CD4-positive, alpha-beta T cell treated with Interleukin-2 at 100 ng/mL for 4 hours (primary cell): ENCODE results near the gene PARL.

Source experiments
- DNase-seq: peaks from one replicate; pipeline ENCODE4 v3.0.0-alpha.2; 2020; ENCODE audit warnings: low spot score

The PARL gene

GRCh38 chr3:183854318-183855035 is 30.2 kb downstream of the PARL start:
- no peak for DNase-seq

- DNase-seq: no peak
Observed at GRCh38 chr3:183845608-183846288, 38.9 kb downstream of the PARL start.

GRCh38 chr3:183845090-183845489 is 39.6 kb downstream of the PARL start:
- no peak for DNase-seq

DNA sequence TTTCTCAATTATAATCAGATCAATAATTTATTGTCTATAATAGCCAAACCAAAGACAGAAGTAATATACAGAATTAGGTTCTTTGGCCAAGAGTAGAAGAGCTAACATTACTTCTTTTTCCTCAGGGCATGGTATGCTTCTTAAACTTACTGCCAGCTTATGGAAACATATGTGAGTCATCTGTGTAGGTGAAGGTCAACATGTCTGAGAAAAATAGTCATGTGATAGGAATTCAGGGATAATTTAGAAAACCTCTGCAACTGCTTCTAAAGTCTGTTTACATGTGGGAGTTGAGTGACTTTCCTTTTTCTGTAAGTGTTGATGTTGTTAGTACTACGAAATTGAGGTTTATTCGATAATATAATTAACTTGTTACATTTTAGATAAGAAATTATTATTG is 40.1 kb downstream of the PARL start:
- DNase-seq: no peak

DNA sequence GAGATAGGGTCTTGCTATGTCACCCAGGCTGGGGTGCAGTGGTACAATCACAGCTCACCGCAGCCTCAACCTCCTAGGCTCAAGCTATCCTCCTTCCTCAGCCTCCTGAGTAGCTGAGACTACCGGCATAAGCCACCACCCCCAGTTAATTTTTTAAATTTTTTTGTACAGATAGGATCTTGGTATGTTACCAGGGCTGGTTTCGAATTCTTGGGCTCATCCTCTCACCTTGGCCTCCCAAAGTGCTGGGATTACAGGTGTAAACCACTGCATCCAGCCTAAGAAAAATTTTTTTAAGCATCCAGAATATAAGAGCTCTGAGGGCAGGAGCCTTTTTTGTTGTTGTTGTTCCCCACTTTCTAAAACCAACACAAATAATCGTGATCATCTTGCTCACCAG is 44.9 kb downstream of the PARL start:
- no peak for DNase-seq

DNA sequence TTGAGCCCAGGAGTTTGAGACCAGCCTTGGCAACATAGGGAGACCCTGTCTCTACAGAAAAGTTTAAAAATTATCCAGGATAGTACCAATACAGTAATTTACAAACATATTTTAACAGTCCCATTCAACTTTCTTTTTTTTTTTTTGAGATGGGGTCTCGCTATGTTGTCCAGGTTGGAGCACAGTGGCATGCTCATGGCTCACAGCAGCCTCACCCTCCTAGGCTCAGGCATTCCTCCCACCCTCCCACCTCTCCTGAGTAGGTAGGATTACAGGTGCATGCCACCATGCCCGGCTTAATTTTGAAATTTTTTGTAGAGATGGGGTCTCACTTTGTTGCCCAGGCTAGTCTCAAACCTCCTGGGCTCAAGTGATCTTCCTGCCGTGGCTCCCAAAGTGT is 46.8 kb downstream of the PARL start:
- DNase-seq: no peak

DNA sequence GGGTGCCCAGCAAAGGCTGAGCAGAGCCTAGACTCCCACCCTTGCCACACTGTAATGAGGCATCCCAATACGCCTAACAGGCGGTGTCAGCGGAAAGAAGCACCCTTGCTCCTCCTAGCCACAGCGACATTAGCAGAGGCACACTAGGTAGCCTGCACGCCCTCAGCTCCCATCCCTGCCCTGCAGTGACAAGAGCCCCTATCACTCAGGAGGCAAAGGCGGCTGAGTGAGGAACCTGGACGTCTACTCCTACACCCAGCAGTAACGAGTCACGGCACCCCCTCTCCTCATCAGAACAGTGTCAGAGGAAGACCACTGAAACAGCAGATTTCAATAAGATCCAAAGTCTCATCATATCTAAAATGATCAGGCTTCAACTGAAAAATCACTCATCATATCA is 47.3 kb downstream of the PARL start:
- DNase-seq: no peak

DNA sequence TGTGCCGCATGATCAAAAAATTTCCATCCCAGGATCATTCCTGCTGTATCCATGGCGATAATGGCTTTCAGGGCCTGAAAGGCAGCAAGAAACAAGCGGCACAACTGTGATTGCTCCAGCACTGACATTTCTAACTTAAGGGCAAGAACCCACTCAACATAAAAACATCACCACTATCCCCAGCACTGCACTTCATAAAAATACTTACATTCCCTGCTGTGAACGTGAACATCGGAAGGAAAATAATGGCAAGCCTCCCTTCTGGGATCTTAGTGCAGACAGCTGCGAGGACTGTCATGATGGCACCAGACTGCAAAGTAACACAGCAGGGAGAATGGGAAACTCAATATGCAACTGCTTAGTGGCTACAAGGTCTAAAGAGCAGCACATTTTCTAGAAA is 51.2 kb downstream of the PARL start:
- DNase-seq: no peak

DNA sequence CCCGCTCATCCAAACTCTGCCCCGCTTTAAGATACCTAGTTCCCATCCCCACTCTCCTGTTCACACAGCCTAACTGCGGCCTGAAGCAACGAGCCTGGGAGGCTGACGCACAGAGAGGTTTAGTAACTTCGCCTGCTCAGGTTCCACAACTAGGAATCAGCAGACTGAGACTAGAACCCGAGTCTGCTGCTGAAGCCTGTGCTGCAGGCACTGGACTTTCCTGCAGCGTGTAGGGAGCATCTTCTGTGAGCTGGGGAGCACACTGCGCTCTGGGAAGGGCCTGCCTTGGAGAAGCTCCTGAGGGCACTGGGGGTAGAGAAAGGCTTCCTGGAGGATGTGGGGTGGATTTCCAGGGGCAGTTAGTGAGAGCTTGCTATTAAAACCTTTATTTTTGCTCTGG is 54.5 kb downstream of the PARL start:
- DNase-seq: no peak

- DNase-seq: no peak
Observed at GRCh38 chr3:183829466-183829865, 55.2 kb downstream of the PARL start.

DNA sequence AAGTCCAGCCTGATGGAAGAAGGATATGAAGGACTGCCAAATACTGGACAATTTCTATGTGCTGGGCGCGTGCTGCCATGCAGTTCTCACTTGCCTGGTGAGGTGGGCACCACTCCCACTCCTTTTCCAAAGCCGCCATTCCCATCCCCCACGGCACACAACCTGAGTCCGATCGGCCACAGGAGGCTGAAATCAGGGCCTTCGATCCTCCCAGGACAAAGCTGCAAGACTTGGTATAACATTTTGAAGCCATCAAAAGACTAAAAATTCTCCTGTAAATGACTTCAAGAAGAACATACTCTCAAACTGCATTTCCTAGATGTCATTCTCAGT is 56.2 kb downstream of the PARL start:
- DNase-seq: no peak

- DNase-seq: no peak
Observed at GRCh38 chr3:183827809-183828537, 56.7 kb downstream of the PARL start.

GRCh38 chr3:183826448-183827250 is 58.0 kb downstream of the PARL start:
- DNase-seq: no peak

GRCh38 chr3:183825456-183826161 is 59.1 kb downstream of the PARL start, which contains the start of gene MAP6D1:
MAP6D1 (minus strand) TSS chr3:183825577; CDS start chr3:183825547, 30 bp downstream.
- peak; percentile 34 for DNase-seq

DNA sequence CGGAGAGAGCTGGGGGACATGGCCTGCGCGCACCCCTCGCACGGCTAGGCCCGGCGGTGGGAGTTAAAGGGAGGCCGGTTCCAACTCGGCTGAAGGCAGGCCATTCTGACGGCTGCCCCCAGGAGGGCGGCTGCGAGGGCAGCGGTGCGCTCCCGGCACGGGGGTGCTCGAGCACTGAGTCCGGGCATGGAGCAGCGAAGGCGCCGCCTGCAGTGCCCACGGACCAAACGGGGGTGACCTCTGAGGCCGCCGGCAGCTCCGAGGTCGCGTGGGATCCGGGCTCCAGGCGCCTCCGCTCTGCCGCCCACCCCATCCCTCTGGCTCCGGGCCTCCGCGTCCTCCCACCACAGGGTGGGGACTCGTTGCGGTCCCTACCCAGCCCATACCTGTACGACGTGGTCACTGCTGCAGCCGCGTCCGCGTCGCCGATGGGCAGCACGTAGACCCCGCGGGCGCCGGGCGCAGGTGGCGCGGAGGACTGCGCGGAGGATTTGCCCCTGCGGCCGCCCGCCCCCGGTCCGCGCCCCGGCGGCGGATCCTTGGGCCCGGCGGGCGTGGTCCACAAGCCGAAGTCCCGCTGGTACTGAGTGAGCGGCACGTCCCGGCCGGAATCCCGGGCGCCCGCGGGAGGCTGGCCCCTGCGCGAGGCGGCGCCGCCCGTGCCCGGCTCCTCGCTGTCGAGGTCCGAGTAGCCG is 59.8 kb downstream of the PARL start:
- no peak for DNase-seq

DNA sequence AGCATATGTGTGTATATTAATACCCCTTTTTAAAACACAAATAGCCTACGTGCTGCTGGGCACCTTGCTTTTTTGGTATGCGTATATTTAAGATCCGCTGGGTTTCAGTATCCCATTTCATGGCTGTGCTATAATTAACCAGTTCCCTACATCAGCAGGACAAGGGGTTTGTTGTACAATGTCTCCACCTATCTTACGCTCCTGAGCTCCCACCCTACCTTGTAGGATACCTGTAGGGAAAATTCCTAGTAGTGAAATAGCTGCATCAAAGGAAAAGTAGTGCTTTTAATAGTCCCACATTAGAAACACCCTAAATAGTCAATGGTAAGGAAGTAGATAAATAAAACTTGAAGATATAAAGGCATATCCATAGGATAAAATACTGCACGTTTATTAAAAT is 60.7 kb downstream of the PARL start:
- DNase-seq: no peak

DNA sequence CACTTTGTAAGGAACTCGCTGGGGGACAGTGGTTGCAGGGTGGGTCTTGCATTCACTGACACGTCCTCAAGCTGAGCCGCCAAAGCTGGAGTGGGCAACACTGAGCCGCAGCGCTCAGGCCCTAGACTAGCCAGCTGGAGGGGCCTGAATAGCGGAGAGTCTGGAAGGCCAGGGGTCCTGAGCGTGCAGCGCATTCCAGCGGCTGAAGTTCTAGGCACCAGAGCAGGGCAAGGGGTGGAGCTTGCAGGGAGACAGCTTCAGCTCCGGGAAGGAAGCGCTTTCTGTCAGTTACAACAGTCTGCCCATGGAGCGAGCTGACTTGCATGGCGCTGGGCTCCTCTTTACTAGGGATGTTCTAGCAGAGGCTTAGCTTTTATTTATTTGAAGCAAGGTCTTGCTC is 62.0 kb downstream of the PARL start:
- DNase-seq: no peak

DNA sequence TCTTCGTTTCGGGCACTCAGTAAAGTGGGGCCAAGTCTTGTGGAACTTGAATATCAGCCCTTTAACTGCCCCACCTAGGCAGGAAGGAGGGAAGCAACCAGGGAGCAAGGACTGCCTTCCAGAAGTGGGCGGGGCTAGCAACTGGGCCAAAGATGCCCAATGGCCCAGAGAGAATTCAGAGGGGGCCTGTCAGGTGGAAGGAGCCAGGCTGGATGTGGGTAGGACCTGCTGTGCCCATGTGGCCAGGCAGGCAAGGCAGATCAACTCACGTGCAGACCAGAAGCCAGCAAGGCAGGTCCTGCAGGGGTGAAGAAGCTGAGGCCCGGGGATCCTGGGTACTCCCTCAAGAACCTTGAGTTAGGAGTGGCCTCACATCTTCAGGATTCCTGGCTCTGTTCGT is 64.8 kb downstream of the PARL start:
- no peak for DNase-seq

DNA sequence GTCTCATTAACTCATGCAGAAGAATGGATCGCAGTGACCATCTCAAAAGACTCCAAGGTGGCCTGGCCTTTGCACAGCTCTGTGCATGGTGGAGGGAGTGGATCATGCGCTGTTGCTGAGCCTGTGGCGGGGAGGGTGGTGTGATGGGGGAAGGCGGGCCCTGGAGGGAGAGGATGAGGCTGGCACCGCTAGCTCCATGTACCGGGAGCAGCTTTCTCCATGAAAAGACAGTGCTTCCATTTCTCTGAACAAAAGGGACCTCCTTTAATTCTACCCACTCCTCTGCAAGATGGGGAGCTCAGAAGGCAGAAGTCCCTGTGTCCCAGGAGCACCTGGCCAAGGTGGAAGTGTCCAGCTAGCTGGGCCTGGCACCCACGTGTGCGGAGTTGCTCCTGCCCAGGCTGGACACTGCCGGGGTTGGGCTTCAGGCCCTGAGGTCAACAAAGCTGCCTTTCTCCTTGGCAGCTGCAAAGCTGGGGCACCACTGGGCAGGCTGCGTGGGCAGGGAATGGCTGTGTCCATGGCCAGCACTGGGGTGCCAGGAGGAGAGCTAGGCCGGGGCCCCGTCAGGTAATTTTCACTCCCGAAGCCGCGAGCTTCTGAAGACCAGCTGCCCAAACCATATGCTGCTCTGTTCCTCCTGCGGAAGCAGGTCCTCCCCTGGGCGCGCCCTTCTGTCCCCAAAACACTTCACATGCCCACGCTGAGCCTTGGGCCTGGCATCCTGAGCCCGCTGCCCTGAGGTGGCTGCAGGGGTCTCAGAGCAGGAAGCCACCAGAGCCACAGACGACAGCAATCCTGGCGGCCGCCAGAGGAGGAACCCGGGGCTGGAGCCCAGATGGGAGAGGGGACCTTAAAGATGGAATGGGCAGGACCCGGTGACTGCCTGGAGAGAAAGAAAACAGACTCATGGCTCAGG is 65.7 kb downstream of the PARL start:
- DNase-seq: no peak

DNA sequence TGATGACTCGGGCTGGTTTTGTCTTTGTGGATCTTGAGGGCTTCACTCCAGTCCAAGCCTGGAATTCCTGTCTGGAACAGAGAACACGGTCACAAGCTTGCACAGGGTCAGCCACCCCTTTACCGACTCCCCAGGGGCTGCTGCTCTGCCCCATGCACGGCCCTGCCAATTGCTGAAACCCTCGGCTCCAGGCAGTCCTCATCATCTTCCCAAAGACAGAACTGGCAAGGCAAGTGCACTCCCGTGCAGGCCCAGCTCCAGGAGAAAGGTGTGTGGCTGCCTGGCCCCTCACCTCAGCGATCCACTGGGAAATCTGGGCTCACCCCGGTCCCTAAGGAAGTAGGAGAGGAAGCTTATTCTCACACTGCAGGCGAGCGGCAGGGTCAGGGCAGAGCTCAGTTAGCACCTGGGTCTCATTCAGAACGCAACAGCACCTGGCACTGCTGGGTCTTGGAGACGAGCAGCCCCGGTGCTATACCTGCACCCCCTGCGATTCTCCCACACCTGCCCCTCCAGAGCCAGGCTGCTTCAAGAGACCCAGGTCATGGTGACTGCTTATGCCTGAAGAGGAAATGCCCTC is 66.5 kb downstream of the PARL start:
- DNase-seq: no peak
